Activated naive CD4-positive, alpha-beta T cell treated with anti-CD3 and anti-CD28 coated beads for 36 hours (primary cell): Measurements from ENCODE around the gene CPT1C. TPM values are rescaled to one million over a fixed set of nuclear protein-coding genes. Genes with fewer than 3 reads are reported as not detected.
"Not testable (repeated sequence)": the region's sequence is repeated elsewhere in the genome, so short reads cannot be mapped to it uniquely, and the experiment has no call there.

Source experiments
- CTCF ChIA-PET: fragments of 350-600 bp; sonication (Branson Sonifier 250); formaldehyde crosslinking; loops from one replicate; lab custom pipeline; 2021; ENCODE audit warnings: antibody characterized with exemption; lab: Charles Lee
- DNase-seq: peaks from one replicate; pipeline ENCODE4 v3.0.0-alpha.2; 2020
- H3K27ac Mint-ChIP-seq: one replicate; pipeline ENCODE4 v1.8.0; 2021; ENCODE audit warnings: mild to moderate bottlenecking, mixed read lengths
- H3K27me3 Mint-ChIP-seq: one replicate; pipeline ENCODE4 v1.8.0; 2021; ENCODE audit warnings: low read depth, mixed read lengths
- H3K36me3 Mint-ChIP-seq: one replicate; pipeline ENCODE4 v1.8.0; 2021; ENCODE audit warnings: low read depth, mixed read lengths
- H3K4me1 Mint-ChIP-seq: one replicate; pipeline ENCODE4 v1.8.0; 2021; ENCODE audit warnings: low read depth, mixed read lengths
- H3K4me3 Mint-ChIP-seq: one replicate; pipeline ENCODE4 v1.8.0; 2021; ENCODE audit warnings: mild to moderate bottlenecking, moderate library complexity, mixed read lengths
- H3K9me3 Mint-ChIP-seq: one replicate; pipeline ENCODE4 v1.8.0; 2021; ENCODE audit warnings: mixed read lengths
- intact Hi-C: fragments of 100-400 bp; cut with micrococcal nuclease; formaldehyde crosslinking; loops from one replicate; pipeline ENCODE4 v1.15.1; 2023
- total RNA-seq, 2 experiments: library from RNA; stranded (reverse); gene quantifications; one replicate each; pipeline ENCODE4 v1.2.3, GENCODE V29; 2021

CPT1C gene
- total RNA-seq, 2 experiments from 2014 or later, result 0.32 to 0.48 TPM

DNA sequence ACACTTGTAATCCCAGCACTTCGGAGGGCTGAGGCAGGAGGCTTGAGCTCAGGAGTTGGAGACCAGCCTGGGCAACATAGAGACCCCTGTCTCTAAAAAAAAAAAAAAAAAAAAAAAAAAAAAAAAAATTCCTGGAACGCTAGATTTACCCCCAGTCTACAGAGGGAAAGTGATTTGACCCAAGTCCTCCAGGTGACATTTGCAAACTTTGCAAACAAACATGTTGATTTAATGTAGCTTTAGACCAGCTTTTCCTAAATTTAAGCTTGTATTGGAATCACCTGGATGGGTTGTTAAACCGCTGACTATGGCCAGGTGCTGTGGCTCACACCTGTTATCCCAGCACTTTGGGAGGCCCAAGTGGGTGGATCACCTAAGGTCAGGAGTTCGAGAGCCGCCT is 8.4 kb downstream of the CPT1C start:
- Mint-ChIP-seq H3K9me3 (no peaks in the 10 kb centered on the region), H3K4me3 (no peak overlapping the region), H3K4me1 (no peaks in the 10 kb centered on the region), H3K36me3 (no peaks in the 10 kb centered on the region), H3K27me3 (no peaks in the 10 kb centered on the region), H3K27ac (no peak overlapping the region)
- intact Hi-C loops, result no loop called here
- no peak for DNase-seq
- CTCF ChIA-PET, result interaction anchor here (1.7 kb wide), 1 partner anchor 18 kb away, joined by 4 read pairs; no protein-coding TSS in a partner anchor

GRCh38 chr19:49700563-49700962 is 9.6 kb downstream of the CPT1C start:
- intact Hi-C loops, result no loop called here
- no peak overlapping the region for H3K27ac Mint-ChIP-seq
- no peaks in the 10 kb centered on the region for H3K4me1 Mint-ChIP-seq
- no peaks in the 10 kb centered on the region for H3K27me3 Mint-ChIP-seq
- no peak for DNase-seq
- no peak overlapping the region for H3K4me3 Mint-ChIP-seq
- no peaks in the 10 kb centered on the region for H3K36me3 Mint-ChIP-seq
- H3K9me3 Mint-ChIP-seq, result no peaks in the 10 kb centered on the region
- CTCF ChIA-PET, result no interaction called here

- Mint-ChIP-seq H3K27ac (no peak overlapping the region), H3K9me3 (no peaks in the 10 kb centered on the region), H3K4me1 (no peaks in the 10 kb centered on the region), H3K27me3 (no peaks in the 10 kb centered on the region), H3K4me3 (no peak overlapping the region), H3K36me3 (no peaks in the 10 kb centered on the region)
- intact Hi-C loops, result no loop called here
- no peak for DNase-seq
- CTCF ChIA-PET, result no interaction called here
Measured at GRCh38 chr19:49701271-49701786, 10.4 kb downstream of the CPT1C start.

- intact Hi-C loops, result no loop called here
- H3K4me3 Mint-ChIP-seq, result no peak overlapping the region
- no peaks in the 10 kb centered on the region for H3K4me1 Mint-ChIP-seq
- no peaks in the 10 kb centered on the region for H3K27me3 Mint-ChIP-seq
- no peaks in the 10 kb centered on the region for H3K36me3 Mint-ChIP-seq
- CTCF ChIA-PET, result interaction anchor here (1.6 kb wide), 1 partner anchor 13 kb away, joined by 6 read pairs; no protein-coding TSS in a partner anchor
- DNase-seq, result no peak
- H3K9me3 Mint-ChIP-seq, result no peaks in the 10 kb centered on the region
- no peak overlapping the region for H3K27ac Mint-ChIP-seq
Measured at GRCh38 chr19:49704888-49705642, 14.1 kb downstream of the CPT1C start.

GRCh38 chr19:49705919-49706318 is 15.0 kb downstream of the CPT1C start:
- CTCF ChIA-PET, result no interaction called here
- Mint-ChIP-seq H3K27me3 (no peaks in the 10 kb centered on the region), H3K36me3 (no peaks in the 10 kb centered on the region), H3K4me3 (no peak overlapping the region), H3K9me3 (no peaks in the 10 kb centered on the region), H3K27ac (no peak overlapping the region), H3K4me1 (no peaks in the 10 kb centered on the region)
- no peak for DNase-seq
- intact Hi-C loops, result no loop called here

DNA sequence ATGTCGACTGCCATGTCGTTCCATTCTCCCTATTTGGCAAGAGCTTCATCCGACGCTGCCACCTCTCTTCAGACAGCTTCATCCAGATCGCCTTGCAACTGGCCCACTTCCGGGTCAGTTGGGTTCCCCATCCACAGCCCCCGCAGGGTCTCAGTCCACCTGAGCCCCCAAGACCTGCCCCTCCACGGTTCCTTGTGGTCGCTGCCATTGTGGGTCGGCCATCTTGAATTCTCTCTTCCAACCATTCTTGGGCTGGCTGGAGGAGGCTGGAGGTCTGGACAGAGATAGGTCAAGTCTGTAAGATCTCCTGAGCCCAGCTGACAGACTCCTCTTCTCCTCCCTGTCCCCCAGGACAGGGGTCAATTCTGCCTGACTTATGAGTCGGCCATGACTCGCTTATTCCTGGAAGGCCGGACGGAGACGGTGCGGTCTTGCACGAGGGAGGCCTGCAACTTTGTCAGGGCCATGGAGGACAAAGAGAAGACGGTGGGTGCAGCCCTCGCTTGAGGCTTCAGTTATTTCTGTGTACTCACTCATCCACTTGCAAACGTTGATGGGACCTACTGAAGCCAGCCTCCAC is 19.5 kb downstream of the CPT1C start:
- intact Hi-C loops, result no loop called here
- H3K4me3 Mint-ChIP-seq, result no peak overlapping the region
- no peak overlapping the region for H3K27ac Mint-ChIP-seq
- H3K36me3 Mint-ChIP-seq, result no peaks in the 10 kb centered on the region
- H3K4me1 Mint-ChIP-seq, result no peaks in the 10 kb centered on the region
- no peaks in the 10 kb centered on the region for H3K9me3 Mint-ChIP-seq
- no peak for DNase-seq
- CTCF ChIA-PET, result no interaction called here
- H3K27me3 Mint-ChIP-seq, result no peaks in the 10 kb centered on the region

- Mint-ChIP-seq H3K36me3 (no peaks in the 10 kb centered on the region), H3K4me1 (peaks cover 6% of the 10 kb centered on the region), H3K27me3 (no peaks in the 10 kb centered on the region), H3K4me3 (no peak overlapping the region), H3K27ac (no peak overlapping the region), H3K9me3 (no peaks in the 10 kb centered on the region)
- CTCF ChIA-PET, result no interaction called here
- no peak for DNase-seq
- intact Hi-C loops, result no loop called here
Measured at GRCh38 chr19:49712397-49712859, 21.5 kb downstream of the CPT1C start.

GRCh38 chr19:49713236-49713845 is 22.4 kb downstream of the CPT1C start:
- intact Hi-C loops, result no loop called here
- CTCF ChIA-PET, result interaction anchor here (1.1 kb wide), 1 partner anchor 17 kb away, joined by 4 read pairs; no protein-coding TSS in a partner anchor
- H3K4me1 Mint-ChIP-seq, result peaks cover 12% of the 10 kb centered on the region
- no peaks in the 10 kb centered on the region for H3K36me3 Mint-ChIP-seq
- no peak overlapping the region for H3K27ac Mint-ChIP-seq
- H3K27me3 Mint-ChIP-seq, result no peaks in the 10 kb centered on the region
- no peak for DNase-seq
- H3K4me3 Mint-ChIP-seq, result no peak overlapping the region
- H3K9me3 Mint-ChIP-seq, result no peaks in the 10 kb centered on the region

- peak; percentile 9 for DNase-seq
- intact Hi-C loops, result loop anchor here (2.0 to 5.0 kb wide), 2 partner anchors 151 to 267 kb away; partner anchors contain the start of gene PNKP
- H3K4me3 Mint-ChIP-seq, result no peak overlapping the region
- H3K27ac Mint-ChIP-seq, result no peak overlapping the region
- peaks cover 14% of the 10 kb centered on the region for H3K4me1 Mint-ChIP-seq
- no peaks in the 10 kb centered on the region for H3K9me3 Mint-ChIP-seq
- CTCF ChIA-PET, result interaction anchor here (0.7 to 2.1 kb wide), 6 partner anchors 12 to 1345 kb away, joined by 3 to 10 read pairs (median 6); no protein-coding TSS in a partner anchor
- no peaks in the 10 kb centered on the region for H3K27me3 Mint-ChIP-seq
- no peaks in the 10 kb centered on the region for H3K36me3 Mint-ChIP-seq
Measured at GRCh38 chr19:49716154-49716553, 25.2 kb downstream of the CPT1C start.

GRCh38 chr19:49718511-49718910 is 27.6 kb downstream of the CPT1C start:
- intact Hi-C loops, result loop anchor here (5.0 kb wide), 1 partner anchor 149 kb away; the partner anchor contains the start of gene PNKP
- peaks cover 3% of the 10 kb centered on the region for H3K36me3 Mint-ChIP-seq
- H3K9me3 Mint-ChIP-seq, result no peaks in the 10 kb centered on the region
- peaks cover 16% of the 10 kb centered on the region for H3K4me1 Mint-ChIP-seq
- DNase-seq, result no peak
- CTCF ChIA-PET, result interaction anchor here (0.5 to 1.7 kb wide), 5 partner anchors 12 to 333 kb away, joined by 3 to 6 read pairs (median 4); no protein-coding TSS in a partner anchor
- no peaks in the 10 kb centered on the region for H3K27me3 Mint-ChIP-seq
- peak overlapping the region; percentile 46 for H3K4me3 Mint-ChIP-seq
- H3K27ac Mint-ChIP-seq, result no peak overlapping the region

- no peak for DNase-seq
- Mint-ChIP-seq H3K27ac (no peak overlapping the region), H3K27me3 (no peaks in the 10 kb centered on the region), H3K36me3 (peaks cover 3% of the 10 kb centered on the region), H3K4me1 (peaks cover 16% of the 10 kb centered on the region), H3K4me3 (no peak overlapping the region), H3K9me3 (no peaks in the 10 kb centered on the region)
- CTCF ChIA-PET, result no interaction called here
- intact Hi-C loops, result loop anchor here (5.0 kb wide), 1 partner anchor 148 kb away; the partner anchor contains the start of gene PNKP
Measured at GRCh38 chr19:49718991-49719390, 28.1 kb downstream of the CPT1C start.

DNA sequence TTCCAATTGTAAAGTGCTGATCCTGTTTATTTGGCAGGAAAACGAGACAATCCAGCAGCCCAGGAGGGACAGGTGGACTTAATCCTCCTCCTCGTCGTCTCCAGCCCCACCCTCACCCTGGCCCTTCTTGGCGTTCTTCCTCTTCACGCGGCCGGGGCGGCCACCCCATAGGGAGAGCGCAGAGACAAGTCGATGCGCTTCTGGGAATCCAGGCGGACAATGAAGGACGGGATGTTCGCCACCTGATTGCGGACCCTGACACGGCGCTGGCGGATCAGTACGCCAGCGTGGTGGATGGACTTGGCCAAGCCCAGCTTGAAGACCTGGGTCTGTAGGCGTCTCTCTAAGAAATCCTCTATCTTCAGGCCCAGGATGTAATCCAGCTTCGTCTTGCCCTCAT is 28.5 kb downstream of the CPT1C start:
- H3K27me3 Mint-ChIP-seq, H3K36me3 Mint-ChIP-seq, DNase-seq, H3K4me3 Mint-ChIP-seq, H3K9me3 Mint-ChIP-seq, CTCF ChIA-PET, H3K27ac Mint-ChIP-seq: not testable (repeated sequence)
- intact Hi-C loops, result loop anchor here (5.0 kb wide), 1 partner anchor 148 kb away; the partner anchor contains the start of gene PNKP
- H3K4me1 Mint-ChIP-seq, result peaks cover 16% of the 10 kb centered on the region
